ENCODE results near the gene SCAMP3.
"Not testable (repeated sequence)": the region's sequence is repeated elsewhere in the genome, so short reads cannot be mapped to it uniquely, and the experiment has no call there.

DNA sequence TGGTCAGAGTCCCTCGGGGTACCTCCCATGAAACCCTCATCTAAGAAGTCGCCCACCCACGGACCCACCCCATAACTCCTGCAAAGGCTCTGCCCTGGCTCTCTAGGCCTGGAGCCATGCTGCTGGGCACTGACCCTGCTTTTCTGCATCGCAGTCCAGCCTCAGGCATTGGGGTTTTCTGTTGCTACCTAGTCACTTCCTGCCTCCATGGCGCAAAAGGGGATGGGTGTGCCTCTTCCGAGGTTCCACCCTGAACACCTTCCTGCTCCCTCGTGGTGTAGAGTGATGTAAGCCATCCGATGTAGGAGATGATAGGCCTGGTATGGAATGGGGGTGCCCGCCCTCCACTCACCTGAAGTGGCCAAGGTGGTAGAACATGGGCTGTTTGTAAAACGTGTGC lies 47.5 kb downstream of the SCAMP3 start:
- TF ChIP-seq, protein P1, sequence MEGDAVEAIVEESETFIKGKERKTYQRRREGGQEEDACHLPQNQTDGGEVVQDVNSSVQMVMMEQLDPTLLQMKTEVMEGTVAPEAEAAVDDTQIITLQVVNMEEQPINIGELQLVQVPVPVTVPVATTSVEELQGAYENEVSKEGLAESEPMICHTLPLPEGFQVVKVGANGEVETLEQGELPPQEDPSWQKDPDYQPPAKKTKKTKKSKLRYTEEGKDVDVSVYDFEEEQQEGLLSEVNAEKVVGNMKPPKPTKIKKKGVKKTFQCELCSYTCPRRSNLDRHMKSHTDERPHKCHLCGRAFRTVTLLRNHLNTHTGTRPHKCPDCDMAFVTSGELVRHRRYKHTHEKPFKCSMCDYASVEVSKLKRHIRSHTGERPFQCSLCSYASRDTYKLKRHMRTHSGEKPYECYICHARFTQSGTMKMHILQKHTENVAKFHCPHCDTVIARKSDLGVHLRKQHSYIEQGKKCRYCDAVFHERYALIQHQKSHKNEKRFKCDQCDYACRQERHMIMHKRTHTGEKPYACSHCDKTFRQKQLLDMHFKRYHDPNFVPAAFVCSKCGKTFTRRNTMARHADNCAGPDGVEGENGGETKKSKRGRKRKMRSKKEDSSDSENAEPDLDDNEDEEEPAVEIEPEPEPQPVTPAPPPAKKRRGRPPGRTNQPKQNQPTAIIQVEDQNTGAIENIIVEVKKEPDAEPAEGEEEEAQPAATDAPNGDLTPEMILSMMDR (IDR thresholded peaks at IDR 0.05) = not testable (repeated sequence)
- not testable (repeated sequence) for TF ChIP-seq POLR2A (IDR thresholded peaks at IDR 0.05)
